Right atrium auricular region (tissue), 2 donors: ENCODE data around the gene VTA1. TPM values are rescaled to one million over a fixed set of nuclear protein-coding genes. Genes with fewer than 3 reads are reported as not detected.
"Not testable (repeated sequence)": the region's sequence is repeated elsewhere in the genome, so short reads cannot be mapped to it uniquely, and the experiment has no call there.

Experiments
- DNase-seq: peaks from one replicate; pipeline ENCODE4 v3.0.0-alpha.2; 2019; ENCODE audit warnings: low spot score
- H3K27ac ChIP-seq, 2 donors: fragments of 200-600 bp; sonication (generic); 1 replicate in 1 of 2; 2 replicates in 1 of 2; pipeline ENCODE4 v1.5.1; 2016 to 2019
- H3K27me3 ChIP-seq, 2 donors: fragments of 200-600 bp; sonication (generic); one replicate each; pipeline versions ENCODE4 v1.5.1 to v1.6.0; 2017 to 2019
- H3K36me3 ChIP-seq: fragments of 200-600 bp; sonication (generic); one replicate; pipeline ENCODE4 v1.5.1; 2016
- H3K4me1 ChIP-seq, 2 donors: fragments of 200-600 bp; sonication (generic); one replicate each; pipeline versions ENCODE4 v1.5.1 to v1.6.0; 2017 to 2019
- H3K4me3 ChIP-seq, 2 donors: fragments of 200-600 bp; sonication (generic); 1 replicate in 1 of 2; 2 replicates in 1 of 2; pipeline ENCODE4 v1.5.1; 2017 to 2019; ENCODE audit warnings: mild to moderate bottlenecking in 1 of 2, moderate library complexity in 1 of 2
- H3K9me3 ChIP-seq, 2 donors: fragments of 200-600 bp; sonication (generic); one replicate each; pipeline ENCODE4 v1.5.1; 2019
- CTCF ChIP-seq, 2 donors: fragments of 200-600 bp; sonication (generic); IDR thresholded peaks; one replicate each; pipeline ENCODE4 v1.5.1; 2019; ENCODE audit warnings: antibody characterized with exemption in 2 of 2
- total RNA-seq, 2 donors: library from RNA; depleted of rRNA; stranded (reverse); fragments of >200 nt; gene quantifications; one replicate each; pipeline ENCODE4 v1.1.0, GENCODE V29; 2016

Gene VTA1
- 10 to 100 TPM; 28.2 to 36.4 TPM for total RNA-seq

GRCh38 chr6:142146828-142147662 lies at the start of gene VTA1, which contains the start of gene NMBR:
VTA1 (plus strand) TSS chr6:142147263; CDS start chr6:142147288, 25 bp downstream.
NMBR (minus strand) TSS chr6:142147122; CDS start chr6:142088658, 58,464 bp downstream.
- DNase-seq, result peak; percentile 97
- peak; percentile 77 to 97 for TF ChIP-seq CTCF (IDR thresholded peaks at IDR 0.05)
- H3K4me1 ChIP-seq, result peaks cover 0 to 15% of the 10 kb centered on the region in 2 donors
- no peaks in the 10 kb centered on the region for H3K36me3 ChIP-seq
- H3K27me3 ChIP-seq, result no peaks in the 10 kb centered on the region
- H3K9me3 ChIP-seq, result no peaks in the 10 kb centered on the region
- H3K4me3 ChIP-seq, result peak within 1 kb of the TSS; percentile 76 to 78
- peak within 1 kb of the TSS; percentile 59 to 62 for H3K27ac ChIP-seq

- H3K9me3 ChIP-seq, H3K4me3 ChIP-seq, H3K36me3 ChIP-seq, H3K27me3 ChIP-seq, H3K27ac ChIP-seq, DNase-seq, H3K4me1 ChIP-seq: not testable (repeated sequence)
Measured at GRCh38 chr6:142104820-142105219, 42.2 kb upstream of the VTA1 start.

GRCh38 chr6:142110820-142111219 lies 36.2 kb upstream of the VTA1 start:
- H3K4me1 ChIP-seq, H3K27me3 ChIP-seq, DNase-seq, H3K36me3 ChIP-seq, H3K9me3 ChIP-seq, H3K4me3 ChIP-seq, H3K27ac ChIP-seq: not testable (repeated sequence)

GRCh38 chr6:142112451-142113061 lies 34.5 kb upstream of the VTA1 start:
- peak; percentile 64 to 79 for TF ChIP-seq CTCF (IDR thresholded peaks at IDR 0.05)
- Histone ChIP-seq H3K9me3 (no peaks in the 10 kb centered on the region), H3K27ac (no peak overlapping the region), H3K4me1 (no peaks in the 10 kb centered on the region), H3K27me3 (no peaks in the 10 kb centered on the region), H3K36me3 (no peaks in the 10 kb centered on the region), H3K4me3 (no peak overlapping the region)
- peak; percentile 78 for DNase-seq

GRCh38 chr6:142117366-142117765 lies 29.7 kb upstream of the VTA1 start:
- Histone ChIP-seq H3K27ac (no peak overlapping the region), H3K4me1 (no peaks in the 10 kb centered on the region), H3K27me3 (no peaks in the 10 kb centered on the region), H3K4me3 (no peak overlapping the region), H3K9me3 (no peaks in the 10 kb centered on the region), H3K36me3 (no peaks in the 10 kb centered on the region)
- no peak for DNase-seq
- no peak for TF ChIP-seq CTCF (IDR thresholded peaks at IDR 0.05)

GRCh38 chr6:142118328-142118727 lies 28.7 kb upstream of the VTA1 start:
- no peak overlapping the region for H3K4me3 ChIP-seq
- H3K27ac ChIP-seq, result no peak overlapping the region
- H3K4me1 ChIP-seq, result no peaks in the 10 kb centered on the region
- no peak for DNase-seq
- H3K36me3 ChIP-seq, result no peaks in the 10 kb centered on the region
- no peaks in the 10 kb centered on the region for H3K27me3 ChIP-seq
- no peak for TF ChIP-seq CTCF (IDR thresholded peaks at IDR 0.05)
- no peaks in the 10 kb centered on the region for H3K9me3 ChIP-seq
